Astrocyte of the hippocampus (primary cell): Measurements from ENCODE around the gene RBM15B.
"Not testable (repeated sequence)": the region's sequence is repeated elsewhere in the genome, so short reads cannot be mapped to it uniquely, and the experiment has no call there.

Experiments used
- DNase-seq: peaks from one replicate; pipeline ENCODE4 v3.0.0; 2011; ENCODE audit warnings: low read depth, low spot score

The RBM15B gene

GRCh38 chr3:51391075-51391565 is at the start of gene RBM15B:
Gene RBM15B (plus strand): TSS chr3:51391285. CDS start chr3:51391400, 115 bp downstream.
- DNase-seq = peak; percentile 99

GRCh38 chr3:51343918-51344687 is 47.0 kb upstream of the RBM15B start:
- peak; percentile 50 for DNase-seq

- DNase-seq = no peak
Observed at GRCh38 chr3:51350751-51351150, 40.3 kb upstream of the RBM15B start.

GRCh38 chr3:51353131-51353530 is 38.0 kb upstream of the RBM15B start:
- no peak for DNase-seq

- no peak for DNase-seq
Observed at GRCh38 chr3:51353691-51354090, 37.4 kb upstream of the RBM15B start.

GRCh38 chr3:51354172-51354571 is 36.9 kb upstream of the RBM15B start:
- no peak for DNase-seq

GRCh38 chr3:51354731-51355615 is 36.1 kb upstream of the RBM15B start:
- no peak for DNase-seq

GRCh38 chr3:51355891-51356578 is 35.0 kb upstream of the RBM15B start:
- no peak for DNase-seq

GRCh38 chr3:51357856-51358255 is 33.2 kb upstream of the RBM15B start:
- DNase-seq = no peak

GRCh38 chr3:51358981-51359380 is 32.1 kb upstream of the RBM15B start:
- DNase-seq = no peak

GRCh38 chr3:51360806-51361205 is 30.3 kb upstream of the RBM15B start:
- DNase-seq = no peak

GRCh38 chr3:51361746-51362145 is 29.3 kb upstream of the RBM15B start:
- DNase-seq = no peak

GRCh38 chr3:51362476-51362875 is 28.6 kb upstream of the RBM15B start:
- DNase-seq = no peak

- not testable (repeated sequence) for DNase-seq
Observed at GRCh38 chr3:51368276-51368675, 22.8 kb upstream of the RBM15B start.

- DNase-seq = peak; percentile 85
Observed at GRCh38 chr3:51371943-51372557, 19.0 kb upstream of the RBM15B start.

- no peak for DNase-seq
Observed at GRCh38 chr3:51373658-51374421, 17.2 kb upstream of the RBM15B start.

GRCh38 chr3:51374456-51374855 is 16.6 kb upstream of the RBM15B start:
- no peak for DNase-seq

- no peak for DNase-seq
Observed at GRCh38 chr3:51375136-51375535, 15.9 kb upstream of the RBM15B start.

- DNase-seq = no peak
Observed at GRCh38 chr3:51375571-51375970, 15.5 kb upstream of the RBM15B start.

- DNase-seq = no peak
Observed at GRCh38 chr3:51378065-51378464, 13.0 kb upstream of the RBM15B start.

GRCh38 chr3:51378726-51379125 is 12.4 kb upstream of the RBM15B start:
- DNase-seq = no peak
